Right lobe of liver (tissue), 4 donors: ENCODE measurements around the gene INCA1.
"Not testable (repeated sequence)": the region's sequence is repeated elsewhere in the genome, so short reads cannot be mapped to it uniquely, and the experiment has no call there.

ENCODE experiments used
- CTCF ChIP-seq, 4 donors: fragments of 200-600 bp in 3 of 4; fragments of 450-650 bp in 1 of 4; IDR thresholded peaks; one replicate each; pipeline versions ENCODE4 v1.5.1 to v1.8.0; 2016 to 2022; ENCODE audit warnings: antibody characterized with exemption in 4 of 4, mild to moderate bottlenecking in 2 of 4
- POLR2A ChIP-seq: fragments of 450-650 bp; IDR thresholded peaks from one replicate; pipeline ENCODE4 v1.6.1; 2017; ENCODE audit warnings: antibody characterized with exemption, mild to moderate bottlenecking
- donor health status: DM: no; HTN: no; CAD: no.
- donor health status: DM: no; HTN: no; CAD: no.
- donor health status: DM: no; HTN: yes; CAD: no.

- not testable (repeated sequence) for TF ChIP-seq CTCF (IDR thresholded peaks at IDR 0.05); POLR2A
These were observed 32.8 kb upstream of the INCA1 start for GRCh38 chr17:5030168-5030567.
